HL-60/S4 (cell line): Measurements from ENCODE around the gene NLRC5.
"Not testable (repeated sequence)": the region's sequence is repeated elsewhere in the genome, so short reads cannot be mapped to it uniquely, and the experiment has no call there.

ENCODE experiments used
- in situ Hi-C: fragments of 300-500 bp; cut with MboI; formaldehyde crosslinking; loops from 2 replicates; pipeline ENCODE4 v1.14.3; 2022; ENCODE audit warnings: low sequenced_read_pairs

NLRC5 gene

DNA sequence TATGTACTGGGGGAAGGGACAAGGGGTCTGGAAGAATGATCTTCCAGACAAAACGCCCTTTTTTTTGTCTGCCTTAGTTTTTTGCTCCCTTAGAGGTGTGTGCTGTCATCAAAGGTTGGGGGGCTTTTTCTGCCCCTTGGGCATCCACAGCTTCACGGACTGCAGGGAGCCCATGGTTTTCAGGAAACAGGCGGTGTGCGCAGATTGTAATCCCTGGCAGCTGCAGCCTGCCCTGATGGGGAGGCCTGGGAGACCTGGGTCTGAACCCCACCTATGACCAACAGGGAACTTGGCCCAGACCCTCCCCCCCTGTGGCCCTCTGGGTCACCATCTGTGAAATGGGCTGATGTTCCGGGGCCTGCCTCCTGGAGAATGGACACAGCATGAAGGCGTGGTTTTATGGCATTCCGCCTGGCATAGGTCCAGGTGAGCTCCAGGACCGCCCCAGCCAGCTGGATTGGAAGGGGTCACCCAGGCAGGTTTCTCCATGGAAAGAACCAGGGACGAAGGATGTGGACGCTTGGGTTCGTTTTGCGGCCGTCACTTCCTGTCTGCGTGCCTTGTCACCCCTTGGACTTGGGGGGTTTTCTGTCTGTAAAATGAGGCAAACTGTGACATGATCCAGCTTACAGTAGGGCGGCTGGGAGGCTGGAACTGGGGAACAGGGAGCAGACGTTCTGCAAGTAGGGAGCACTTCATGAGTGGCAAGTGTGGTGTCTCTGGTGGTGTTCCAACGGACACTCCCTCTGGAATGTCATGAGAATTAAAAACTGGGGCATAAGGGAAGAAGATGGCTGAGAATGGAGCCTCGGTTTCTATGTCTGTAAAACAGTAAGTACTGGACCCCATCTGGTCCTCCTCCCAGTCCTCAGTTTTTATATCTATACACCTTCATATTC is 104.6 kb downstream of the NLRC5 start:
- in situ Hi-C loops: no loop called here

GRCh38 chr16:57094911-57095310 is 105.6 kb downstream of the NLRC5 start:
- in situ Hi-C loops: no loop called here

GRCh38 chr16:57096192-57096591 is 106.8 kb downstream of the NLRC5 start:
- in situ Hi-C loops: no loop called here

GRCh38 chr16:57096793-57097192 is 107.4 kb downstream of the NLRC5 start:
- in situ Hi-C loops: no loop called here

DNA sequence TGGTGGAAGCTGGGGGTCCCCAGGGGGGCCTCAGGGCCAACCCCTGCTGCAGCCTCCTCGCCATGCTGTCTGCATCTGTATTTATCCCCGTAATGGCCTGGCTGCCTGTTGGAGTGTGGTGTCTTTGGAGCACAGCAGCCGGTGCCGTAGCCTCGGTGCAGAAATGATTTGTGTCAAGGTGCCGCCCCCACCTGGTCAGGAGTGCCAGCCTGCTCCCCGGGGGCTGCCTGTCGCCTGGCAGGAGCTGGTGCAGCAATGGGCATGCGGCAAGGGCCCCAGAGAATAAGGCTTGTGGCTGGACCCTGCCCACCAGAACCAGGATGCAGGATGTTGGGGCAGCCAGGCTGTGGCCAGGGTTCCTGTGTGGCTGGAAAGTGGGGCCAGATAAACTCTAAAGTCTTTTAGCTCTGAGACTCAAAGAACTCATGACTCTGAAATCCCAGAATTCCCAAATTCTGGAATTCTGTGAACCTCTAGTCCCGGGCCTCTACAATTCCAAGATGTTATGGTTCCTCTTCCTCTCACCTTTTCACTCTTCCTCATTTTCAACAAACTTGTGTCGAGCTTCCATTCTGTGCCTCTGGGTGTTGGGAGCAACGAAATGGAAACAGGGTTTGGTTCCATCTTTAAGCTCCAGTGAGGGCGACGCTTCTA is 109.0 kb downstream of the NLRC5 start:
- in situ Hi-C loops: no loop called here

GRCh38 chr16:57099965-57100364 is 110.6 kb downstream of the NLRC5 start:
- in situ Hi-C loops: not testable (repeated sequence)

DNA sequence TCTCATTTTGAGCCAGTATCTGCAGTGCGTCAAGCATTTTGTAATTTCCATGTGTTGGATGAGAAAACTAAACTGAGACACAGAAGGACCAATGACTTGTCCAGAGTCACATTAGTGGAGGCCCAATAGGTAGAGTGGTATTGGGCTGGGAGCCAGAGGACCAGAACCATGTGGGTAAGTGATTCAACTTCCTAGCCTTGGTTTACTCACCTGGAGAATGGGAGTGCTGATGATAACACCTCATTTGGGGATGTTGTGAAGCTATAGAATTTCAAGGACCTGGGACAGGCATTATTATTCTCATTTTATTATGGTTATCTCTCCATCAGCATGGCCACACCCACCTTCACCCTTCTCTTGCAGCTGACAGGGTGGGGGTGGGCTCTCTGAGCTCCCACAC is 111.1 kb downstream of the NLRC5 start:
- in situ Hi-C loops: no loop called here

GRCh38 chr16:57102888-57103851 is 113.8 kb downstream of the NLRC5 start:
- in situ Hi-C loops: no loop called here

GRCh38 chr16:57104706-57105105 is 115.3 kb downstream of the NLRC5 start:
- in situ Hi-C loops: no loop called here

DNA sequence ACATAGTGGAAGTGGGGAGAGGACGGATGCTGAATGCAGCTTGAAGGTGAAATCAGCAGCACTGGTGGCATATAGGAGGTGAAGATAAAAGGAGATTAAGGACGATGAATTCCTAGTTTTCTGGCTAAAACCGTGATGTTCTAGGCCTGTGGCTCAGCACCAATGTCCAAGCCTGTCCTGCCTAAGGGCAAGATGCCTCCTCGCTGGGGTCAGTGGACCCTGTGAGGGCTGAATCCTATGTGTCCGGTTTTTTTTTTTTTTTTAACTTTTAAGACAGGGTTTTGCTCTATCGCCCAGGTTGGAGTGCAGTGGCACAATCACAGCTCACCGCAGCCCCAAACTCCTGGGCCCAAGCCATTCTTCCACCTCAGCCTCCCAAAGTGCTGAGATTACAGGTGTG is 115.8 kb downstream of the NLRC5 start:
- in situ Hi-C loops: no loop called here

- in situ Hi-C loops: no loop called here
These were observed 117.4 kb downstream of the NLRC5 start for GRCh38 chr16:57106767-57107166.

GRCh38 chr16:57107321-57107922 is 118.1 kb downstream of the NLRC5 start:
- in situ Hi-C loops: no loop called here

GRCh38 chr16:57108432-57108831 is 119.1 kb downstream of the NLRC5 start:
- in situ Hi-C loops: no loop called here

DNA sequence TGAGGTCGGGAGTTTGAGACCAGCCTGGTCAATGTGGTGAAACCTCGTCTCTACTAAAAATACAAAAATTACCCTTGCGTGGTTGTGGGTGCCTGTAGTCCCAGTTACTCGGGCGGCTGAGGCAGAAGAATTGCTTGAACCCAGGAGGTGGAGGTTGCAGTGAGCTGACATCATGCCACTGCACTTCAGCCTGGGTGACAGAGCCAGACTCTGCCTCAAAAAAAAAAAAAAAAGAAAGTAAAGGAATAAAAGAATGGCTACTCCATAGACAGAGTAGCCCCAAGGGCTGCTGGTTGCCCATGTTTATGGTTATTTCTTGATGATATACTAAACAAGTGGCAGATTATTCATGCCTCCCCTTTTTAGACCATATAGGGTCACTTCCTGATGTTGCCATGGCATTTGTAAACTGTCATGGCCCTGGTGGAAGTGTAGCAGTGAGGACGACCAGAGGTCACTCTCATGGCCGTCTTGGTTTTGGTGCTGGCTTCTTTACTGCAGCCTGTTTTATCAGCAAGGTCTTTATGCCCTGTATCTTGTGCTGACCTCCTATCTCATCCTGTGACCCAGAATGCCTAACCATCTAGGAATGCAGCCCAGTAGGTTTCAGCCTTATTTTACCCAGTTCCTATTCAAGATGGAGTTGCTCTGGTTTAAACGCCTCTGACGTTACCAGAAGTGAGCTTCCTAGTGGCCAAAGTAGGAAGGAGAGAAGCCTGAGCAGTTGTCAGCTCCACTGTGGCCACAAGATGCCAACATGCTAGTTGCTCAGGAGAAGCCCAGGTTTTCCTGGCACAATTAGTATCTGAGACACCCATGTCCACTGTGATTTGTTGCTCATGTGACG is 120.1 kb downstream of the NLRC5 start:
- in situ Hi-C loops: not testable (repeated sequence)

DNA sequence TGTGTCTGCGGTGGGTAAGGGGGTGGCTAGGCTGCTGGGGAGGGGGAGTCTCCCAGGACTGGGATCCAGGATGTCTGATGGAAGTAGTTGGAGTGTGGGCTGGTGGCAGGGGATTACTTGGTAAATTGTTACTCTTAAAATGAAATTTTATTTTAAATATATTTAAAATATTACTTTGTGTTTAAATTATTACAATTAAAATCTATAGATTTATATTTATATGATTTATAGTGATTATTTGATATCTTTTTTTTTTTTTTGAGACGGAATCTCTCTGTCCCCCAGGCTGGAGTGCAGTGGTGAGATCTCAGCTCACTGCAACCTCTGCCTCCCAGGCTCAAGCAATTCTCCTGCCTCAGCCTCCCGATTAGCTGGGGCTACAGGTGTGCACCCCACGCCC is 121.6 kb downstream of the NLRC5 start:
- in situ Hi-C loops: no loop called here

GRCh38 chr16:57111420-57111819 is 122.1 kb downstream of the NLRC5 start:
- in situ Hi-C loops: no loop called here

GRCh38 chr16:57112403-57113041 is 123.2 kb downstream of the NLRC5 start:
- in situ Hi-C loops: no loop called here

GRCh38 chr16:57113042-57113453 is 123.7 kb downstream of the NLRC5 start:
- in situ Hi-C loops: no loop called here

DNA sequence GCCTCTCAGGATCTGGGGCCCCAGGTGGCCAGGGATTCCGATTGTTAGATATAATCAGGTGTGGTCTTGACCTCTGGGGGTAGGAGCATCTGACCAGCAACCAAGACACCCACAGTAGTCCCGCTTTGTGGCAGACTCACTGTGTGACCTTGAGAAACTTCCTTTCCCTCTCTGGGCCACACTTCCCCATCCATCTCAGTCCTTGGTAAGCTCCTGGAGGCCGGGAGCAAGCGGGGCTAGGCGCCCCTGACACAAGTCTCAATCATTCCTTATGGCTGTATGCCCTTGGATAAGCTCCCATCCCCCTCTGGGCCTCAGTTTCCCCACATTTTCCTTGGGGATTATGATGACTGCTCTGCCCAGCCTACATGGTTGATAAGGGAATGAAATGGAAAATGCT is 124.3 kb downstream of the NLRC5 start:
- in situ Hi-C loops: no loop called here
